KOPT-K1 (cell line): ENCODE data around the gene ETS1.

Experiments
- H3K27ac ChIP-seq: fragments of 200-600 bp; sonication (generic); 2 replicates; pipeline ENCODE4 v1.5.1; 2016; ENCODE audit warnings: antibody characterized with exemption, mild to moderate bottlenecking, low read depth, low read length; ENCODE audit not compliant: poor library complexity, severe bottlenecking
- H3K36me3 ChIP-seq: fragments of 200-600 bp; sonication (generic); 2 replicates; pipeline ENCODE4 v1.5.1; 2017; ENCODE audit warnings: antibody characterized with exemption, mild to moderate bottlenecking, low read length, moderate library complexity; ENCODE audit not compliant: insufficient read depth
- H3K9me3 ChIP-seq: fragments of 200-600 bp; sonication (generic); 2 replicates; pipeline ENCODE4 v1.5.1; 2017; ENCODE audit warnings: antibody characterized with exemption, low read length, mild to moderate bottlenecking; ENCODE audit not compliant: insufficient read depth, poor library complexity, severe bottlenecking

Gene ETS1

DNA sequence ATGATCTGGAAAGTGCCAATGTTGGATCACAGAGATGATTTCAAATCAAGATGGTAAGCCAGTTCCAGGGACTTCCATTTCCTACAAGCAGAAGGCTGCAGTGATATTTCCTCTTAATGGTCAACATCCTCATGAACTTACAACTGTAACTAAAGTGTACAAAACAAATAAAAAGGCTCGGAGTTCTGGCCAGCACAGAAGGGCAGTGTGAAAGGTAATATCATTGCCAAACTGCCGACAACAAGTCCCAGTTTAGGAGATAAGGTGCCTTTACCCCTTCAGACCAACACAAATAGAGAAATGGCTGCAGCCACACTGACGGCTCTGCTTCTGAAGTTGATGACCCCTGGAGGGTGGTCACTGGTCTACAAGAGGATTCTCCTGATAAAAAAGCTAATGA is 91.1 kb downstream of the ETS1 start:
- Histone ChIP-seq H3K27ac (peak overlapping the region; percentile 49), H3K36me3 (peaks cover 60% of the 10 kb centered on the region), H3K9me3 (no peaks in the 10 kb centered on the region)

DNA sequence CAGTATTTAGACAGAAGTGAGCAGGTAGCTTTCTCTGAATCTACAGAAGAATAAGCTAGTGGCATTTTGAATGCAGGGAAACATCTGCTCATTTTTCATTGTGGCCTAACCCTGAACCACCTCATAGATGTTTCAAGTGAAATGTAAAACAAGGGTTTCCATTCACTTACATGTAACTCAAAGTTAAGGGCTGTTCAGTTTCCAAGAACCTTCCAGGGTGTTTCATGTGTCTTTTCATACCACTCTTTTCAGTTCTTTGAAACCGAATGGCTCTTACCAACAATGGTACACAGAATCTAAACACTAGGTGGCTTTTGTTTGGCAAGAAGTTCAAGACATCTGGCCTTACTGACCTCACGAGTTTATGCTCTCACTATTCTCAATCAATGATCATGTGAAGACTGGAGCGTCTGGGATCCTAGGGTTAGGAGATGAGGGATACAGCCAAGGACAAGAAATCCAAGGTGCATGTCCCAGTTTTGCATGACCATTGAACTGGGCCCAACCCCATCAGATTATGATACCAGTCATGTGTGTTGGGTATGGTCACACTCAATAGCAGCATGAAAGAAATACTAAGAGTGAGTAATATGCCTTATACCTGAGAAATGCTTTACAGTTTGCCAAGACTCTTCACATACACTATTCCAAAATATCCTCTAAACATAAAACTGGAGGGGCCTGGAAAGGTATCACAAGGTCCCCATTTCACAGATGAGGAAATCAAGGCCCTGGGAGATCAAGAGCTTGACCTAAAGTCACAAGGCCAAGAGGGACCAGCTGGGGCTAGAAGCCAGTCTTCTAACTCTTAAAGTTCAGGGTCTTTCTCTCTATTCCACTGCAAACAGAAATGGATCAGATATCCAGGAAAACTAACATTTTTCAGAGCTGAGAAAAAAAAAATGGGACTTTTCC is 92.7 kb downstream of the ETS1 start:
- Histone ChIP-seq H3K9me3 (no peaks in the 10 kb centered on the region), H3K36me3 (peaks cover 66% of the 10 kb centered on the region), H3K27ac (peak overlapping the region; percentile 75)

DNA sequence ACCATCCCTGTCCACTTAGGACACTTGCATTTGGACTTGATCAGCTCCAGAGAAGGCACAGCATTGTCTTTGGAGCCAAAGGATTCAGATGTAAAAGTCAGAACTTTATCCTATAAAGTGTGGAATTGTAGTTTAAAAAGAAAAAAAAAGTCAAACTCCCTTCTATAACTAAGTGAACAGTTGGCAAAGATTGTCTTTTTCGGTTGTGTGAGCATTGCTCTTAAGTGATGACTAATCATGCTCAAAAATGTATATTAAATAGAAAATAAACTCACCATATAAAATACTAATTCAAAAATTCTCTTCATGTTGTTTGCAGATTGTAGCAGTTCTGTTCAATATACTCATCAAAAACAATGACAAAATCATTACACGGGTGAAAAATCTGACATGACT is 93.8 kb downstream of the ETS1 start:
- peaks cover 73% of the 10 kb centered on the region for H3K36me3 ChIP-seq
- peak overlapping the region; percentile 75 for H3K27ac ChIP-seq
- H3K9me3 ChIP-seq: no peaks in the 10 kb centered on the region

DNA sequence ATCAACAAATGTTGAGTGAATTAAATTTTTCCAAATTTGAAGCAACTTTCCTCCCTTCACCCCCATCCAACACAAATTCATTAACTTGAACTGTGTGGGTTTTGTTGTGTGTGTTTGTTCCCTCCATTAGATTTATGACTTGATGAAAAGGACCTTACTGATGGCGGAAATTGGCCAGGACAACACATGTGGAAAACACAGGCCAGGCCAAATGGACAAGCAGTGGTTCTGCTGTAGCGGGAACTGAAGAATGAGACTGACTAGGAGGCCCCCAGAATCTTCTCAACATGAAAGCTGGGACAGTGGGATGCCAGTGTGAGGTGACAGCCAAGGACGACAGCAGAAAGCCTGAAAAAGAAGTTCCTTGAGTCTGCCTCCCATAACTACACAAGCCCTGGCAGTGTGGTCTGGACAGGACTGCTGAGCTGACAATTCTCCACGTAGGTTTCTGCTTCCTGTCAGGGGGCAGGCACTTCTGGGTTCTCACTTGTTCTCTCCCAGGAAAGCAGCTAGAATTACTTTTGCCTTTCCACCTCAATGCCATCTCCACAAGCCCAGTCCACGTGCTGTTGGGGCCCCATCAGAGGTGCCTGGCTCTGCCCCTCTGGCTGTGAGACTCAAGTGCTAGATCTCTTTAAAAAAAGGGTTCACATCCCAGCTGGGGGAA is 94.3 kb downstream of the ETS1 start:
- Histone ChIP-seq H3K9me3 (no peaks in the 10 kb centered on the region), H3K27ac (peak overlapping the region; percentile 75), H3K36me3 (peaks cover 78% of the 10 kb centered on the region)

DNA sequence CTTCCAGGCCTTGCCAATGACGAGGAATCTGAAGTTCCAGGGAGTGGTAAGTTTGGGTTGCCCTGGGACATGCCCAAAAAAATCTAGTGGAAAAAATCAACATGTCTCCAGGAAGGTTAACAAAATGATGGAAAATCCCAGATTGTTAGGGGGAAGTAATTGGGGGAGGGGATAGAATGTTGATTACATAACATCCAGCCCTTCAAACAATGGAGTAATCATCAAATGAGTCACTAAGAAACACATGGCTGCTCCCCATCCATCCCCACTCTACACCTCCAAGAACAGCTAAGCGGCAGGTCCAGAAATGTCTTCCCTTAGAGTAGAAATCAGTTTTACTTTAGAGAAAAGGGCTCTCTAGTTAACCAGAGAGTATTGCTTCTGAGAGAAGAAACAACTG is 94.9 kb downstream of the ETS1 start:
- Histone ChIP-seq H3K9me3 (no peaks in the 10 kb centered on the region), H3K36me3 (peaks cover 76% of the 10 kb centered on the region), H3K27ac (peak overlapping the region; percentile 75)

DNA sequence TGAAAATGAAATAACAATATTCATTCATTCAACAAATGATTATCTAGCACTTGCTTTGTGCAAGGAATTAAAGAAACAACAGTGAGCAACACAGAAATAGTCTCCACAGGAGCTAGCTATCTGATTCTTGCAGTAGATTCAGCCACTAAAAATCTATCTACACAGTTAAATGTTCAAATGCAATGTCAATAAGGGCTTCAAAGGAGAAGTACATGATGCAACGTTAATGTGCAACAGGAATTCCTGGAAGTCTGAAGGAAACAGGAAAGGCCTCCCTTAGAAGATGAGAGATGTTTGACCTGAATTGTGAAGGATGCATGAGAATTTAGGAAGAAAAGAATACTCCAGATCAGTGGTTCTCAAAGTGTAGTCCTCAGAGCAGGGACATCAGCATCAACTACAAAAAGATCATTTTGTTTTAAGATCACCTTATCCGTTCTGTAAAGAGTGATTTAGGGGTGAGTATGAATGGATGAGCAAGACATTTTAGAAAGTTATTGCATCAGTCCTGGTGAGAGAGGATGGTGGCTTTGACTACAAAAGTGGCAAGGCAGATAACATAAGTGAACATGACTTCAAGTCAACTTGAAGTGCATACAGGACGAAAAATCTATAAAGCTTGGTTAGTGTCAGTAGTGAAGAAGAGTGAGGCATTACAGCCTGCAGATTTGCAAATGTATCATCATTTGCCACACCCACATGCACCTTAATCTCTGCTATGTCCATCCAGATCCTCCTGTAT is 96.0 kb downstream of the ETS1 start:
- peaks cover 76% of the 10 kb centered on the region for H3K36me3 ChIP-seq
- no peaks in the 10 kb centered on the region for H3K9me3 ChIP-seq
- H3K27ac ChIP-seq: peak overlapping the region; percentile 75

DNA sequence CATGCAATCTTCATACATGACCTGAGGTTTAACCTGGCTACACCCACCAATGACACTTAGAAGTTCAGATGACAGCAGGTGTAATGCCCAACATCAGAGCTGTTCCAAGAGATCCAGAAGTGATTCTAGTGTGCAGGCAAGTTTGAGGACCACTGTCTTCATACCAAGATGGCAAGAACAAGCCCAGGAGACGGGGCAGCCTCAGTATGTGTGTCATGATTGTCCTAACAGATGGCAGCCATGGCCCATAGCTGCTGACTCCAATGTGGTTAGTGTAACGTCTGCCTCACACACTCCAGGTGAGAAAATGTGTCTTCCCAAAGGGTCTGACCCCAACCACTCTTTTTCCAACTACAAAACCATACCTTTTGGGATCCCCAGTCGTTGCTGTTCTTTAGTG is 97.3 kb downstream of the ETS1 start:
- Histone ChIP-seq H3K27ac (no peak overlapping the region), H3K36me3 (peaks cover 81% of the 10 kb centered on the region), H3K9me3 (no peaks in the 10 kb centered on the region)

DNA sequence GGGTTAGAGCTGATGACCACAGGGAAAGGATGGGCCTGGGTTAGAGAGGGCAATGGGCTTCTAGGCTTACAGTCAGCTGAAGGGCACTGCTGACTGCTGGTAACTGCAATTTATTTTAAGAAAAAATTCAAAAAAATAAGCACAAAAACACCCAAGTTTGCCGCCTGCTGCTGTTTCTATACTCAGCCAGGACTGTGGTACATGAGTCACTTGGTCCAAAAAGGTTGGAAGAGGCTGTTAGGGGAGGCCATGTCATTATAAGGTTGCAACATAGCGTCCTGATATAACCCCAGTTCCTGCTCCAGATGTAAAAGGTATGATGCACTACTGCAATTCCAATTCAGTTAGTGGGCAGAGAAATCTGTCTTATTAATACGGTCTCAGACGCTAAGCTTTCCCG is 98.9 kb downstream of the ETS1 start:
- Histone ChIP-seq H3K36me3 (peaks cover 97% of the 10 kb centered on the region), H3K27ac (no peak overlapping the region), H3K9me3 (no peaks in the 10 kb centered on the region)

DNA sequence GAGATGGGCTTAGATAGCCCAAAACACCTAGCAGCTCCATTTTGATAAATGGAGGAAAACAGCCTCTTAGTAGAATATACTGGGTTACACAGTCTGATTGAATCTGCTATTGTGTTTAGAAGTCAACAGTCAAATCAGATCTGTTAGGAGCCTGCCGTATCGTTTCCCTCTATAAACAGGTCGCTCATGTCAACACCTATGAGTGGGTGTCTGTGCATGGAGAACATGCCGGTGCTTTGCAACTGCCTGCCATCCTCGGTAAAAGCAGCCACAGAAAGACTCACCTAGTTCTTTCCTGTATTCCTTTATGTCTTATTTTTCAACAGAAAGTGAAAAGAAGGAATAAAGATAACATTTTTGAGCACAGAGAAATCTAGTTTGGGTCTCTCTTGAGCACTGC is 99.4 kb downstream of the ETS1 start:
- H3K36me3 ChIP-seq: peaks cover 97% of the 10 kb centered on the region
- no peak overlapping the region for H3K27ac ChIP-seq
- no peaks in the 10 kb centered on the region for H3K9me3 ChIP-seq

DNA sequence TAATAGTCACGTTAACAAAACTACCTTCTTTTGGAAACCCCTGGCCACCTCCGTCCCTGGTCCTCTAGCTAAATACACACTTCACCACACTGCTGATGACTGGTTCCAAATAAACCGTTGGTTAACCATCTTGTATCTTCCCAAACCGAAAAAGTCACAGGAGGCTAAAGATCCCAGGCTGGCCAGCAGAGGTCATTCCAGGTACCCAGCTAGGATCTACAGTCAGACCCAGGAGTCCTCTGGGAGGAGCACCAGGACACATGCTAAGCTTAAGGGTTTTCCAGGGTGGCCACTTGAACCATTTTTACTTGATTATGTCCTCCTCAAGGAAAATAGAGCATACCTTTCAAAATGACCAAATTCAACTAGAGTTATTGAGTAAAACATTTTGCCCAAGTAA is 103.2 kb downstream of the ETS1 start:
- peaks cover 92% of the 10 kb centered on the region for H3K36me3 ChIP-seq
- H3K9me3 ChIP-seq: no peaks in the 10 kb centered on the region
- H3K27ac ChIP-seq: peak overlapping the region; percentile 98

DNA sequence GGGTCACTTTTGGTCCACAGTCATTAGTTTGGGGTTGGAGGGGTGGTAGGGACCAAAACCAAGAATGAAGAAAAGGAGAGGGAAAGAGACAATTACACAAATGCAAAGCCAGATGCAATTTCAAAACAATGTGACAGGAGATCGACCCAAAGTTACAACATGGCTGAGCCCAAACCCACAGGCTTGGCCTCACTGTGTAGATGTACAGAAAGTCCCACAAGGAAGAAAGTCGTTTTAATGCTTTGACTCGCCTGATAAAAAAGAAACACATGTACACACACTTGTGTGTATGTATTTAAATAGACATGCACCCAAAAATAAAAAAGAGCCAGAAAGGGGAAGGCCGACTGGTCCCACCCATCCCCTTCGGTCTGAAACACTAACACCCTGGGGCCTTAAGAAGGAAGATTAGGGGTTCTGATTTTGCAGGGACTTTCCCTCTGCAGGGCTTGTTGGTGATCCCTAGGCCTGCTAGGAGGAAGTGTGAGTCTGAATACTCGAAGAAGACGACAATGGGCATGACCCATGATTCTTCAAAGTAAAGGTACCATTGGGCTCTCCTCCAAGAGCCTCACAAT is 104.1 kb downstream of the ETS1 start:
- H3K9me3 ChIP-seq: no peaks in the 10 kb centered on the region
- peak overlapping the region; percentile 98 for H3K27ac ChIP-seq
- peaks cover 91% of the 10 kb centered on the region for H3K36me3 ChIP-seq

DNA sequence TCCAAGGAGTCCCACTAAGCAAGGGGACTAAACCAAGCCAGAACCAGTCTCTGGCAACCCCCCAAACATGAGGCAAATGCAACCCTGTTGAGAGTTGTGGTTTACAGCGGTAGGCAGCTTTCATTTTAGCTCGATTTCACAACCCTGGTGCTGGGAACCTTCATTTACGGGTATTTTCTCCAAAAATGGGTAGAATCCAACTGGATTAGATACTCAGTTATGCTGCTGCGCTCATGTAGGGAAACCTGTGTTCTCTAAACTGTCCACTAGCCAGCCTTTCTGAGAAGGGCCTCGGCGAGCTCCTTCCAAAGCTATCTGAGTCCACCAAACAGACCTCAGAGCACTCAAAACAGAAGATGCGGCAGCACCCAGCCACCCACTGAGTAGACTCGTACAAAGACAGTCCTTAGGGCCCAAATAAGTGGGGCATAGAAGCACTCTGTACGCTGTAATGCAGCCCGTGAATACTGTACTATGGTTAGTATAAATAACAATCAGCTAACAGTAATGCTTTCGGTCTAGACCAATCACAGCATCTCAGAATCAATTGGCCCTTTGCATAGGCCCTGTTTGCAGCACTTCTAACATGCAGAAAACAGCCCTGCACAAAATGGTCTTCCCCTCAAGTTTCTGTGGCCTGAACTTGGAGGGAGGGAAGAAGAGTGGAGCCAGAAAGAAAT is 104.7 kb downstream of the ETS1 start:
- Histone ChIP-seq H3K27ac (peak overlapping the region; percentile 98), H3K36me3 (peaks cover 91% of the 10 kb centered on the region), H3K9me3 (no peaks in the 10 kb centered on the region)

DNA sequence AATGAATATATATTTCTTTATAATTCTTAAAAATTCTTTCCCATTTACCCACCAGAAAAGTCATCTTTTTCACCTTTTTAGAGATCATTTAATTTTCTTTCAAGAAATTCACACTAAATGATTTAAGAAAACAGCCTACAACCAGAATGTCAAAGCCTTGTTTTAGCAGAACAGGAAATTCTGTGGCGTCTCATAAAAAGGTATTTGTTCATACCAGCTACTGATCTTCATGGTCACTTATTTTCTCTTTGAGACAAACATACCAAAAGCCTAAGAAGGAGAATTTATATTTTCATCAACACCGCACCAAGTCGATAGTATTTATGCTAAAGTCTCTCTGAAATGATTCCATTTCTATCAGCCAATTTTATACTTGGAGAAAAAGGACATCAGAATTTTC is 105.3 kb downstream of the ETS1 start:
- peak overlapping the region; percentile 98 for H3K27ac ChIP-seq
- no peaks in the 10 kb centered on the region for H3K9me3 ChIP-seq
- H3K36me3 ChIP-seq: peaks cover 93% of the 10 kb centered on the region

DNA sequence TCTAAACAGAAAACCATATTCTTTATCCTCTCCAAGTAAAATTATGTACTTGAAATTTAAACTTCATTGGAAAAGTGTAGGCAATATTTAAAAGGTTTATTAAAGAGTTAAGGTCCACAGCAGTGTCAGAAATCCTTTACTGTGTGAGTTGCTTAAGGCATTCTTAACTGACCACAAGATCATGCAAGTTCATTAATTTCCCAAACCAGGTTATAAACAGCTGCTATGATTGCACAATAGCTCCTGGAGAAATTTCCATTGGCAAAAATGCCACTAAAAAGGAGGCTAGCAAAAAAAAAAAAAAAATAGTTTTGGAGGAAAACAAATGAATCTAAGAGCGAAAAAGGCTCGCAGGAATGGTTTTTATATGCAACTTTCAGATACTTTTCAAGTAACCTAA is 106.2 kb downstream of the ETS1 start:
- H3K9me3 ChIP-seq: no peaks in the 10 kb centered on the region
- peaks cover 84% of the 10 kb centered on the region for H3K36me3 ChIP-seq
- H3K27ac ChIP-seq: peak overlapping the region; percentile 98
